Stimulated activated CD4-positive, alpha-beta T cell treated with anti-CD3 and anti-CD28 coated beads, Interleukin-2, amount 100 ng/mL, for 48 hours (primary cell): Measurements from ENCODE around the gene DNAAF6.
A peak's percentile ranks its signal among the peaks of the same experiment; 100 is the strongest.
"Not testable (repeated sequence)": the region's sequence is repeated elsewhere in the genome, so short reads cannot be mapped to it uniquely, and the experiment has no call there.

Source experiments
- DNase-seq, 2 donors: peaks; one replicate each; pipeline ENCODE4 v3.0.0-alpha.2; 2020

DNAAF6 gene

DNA sequence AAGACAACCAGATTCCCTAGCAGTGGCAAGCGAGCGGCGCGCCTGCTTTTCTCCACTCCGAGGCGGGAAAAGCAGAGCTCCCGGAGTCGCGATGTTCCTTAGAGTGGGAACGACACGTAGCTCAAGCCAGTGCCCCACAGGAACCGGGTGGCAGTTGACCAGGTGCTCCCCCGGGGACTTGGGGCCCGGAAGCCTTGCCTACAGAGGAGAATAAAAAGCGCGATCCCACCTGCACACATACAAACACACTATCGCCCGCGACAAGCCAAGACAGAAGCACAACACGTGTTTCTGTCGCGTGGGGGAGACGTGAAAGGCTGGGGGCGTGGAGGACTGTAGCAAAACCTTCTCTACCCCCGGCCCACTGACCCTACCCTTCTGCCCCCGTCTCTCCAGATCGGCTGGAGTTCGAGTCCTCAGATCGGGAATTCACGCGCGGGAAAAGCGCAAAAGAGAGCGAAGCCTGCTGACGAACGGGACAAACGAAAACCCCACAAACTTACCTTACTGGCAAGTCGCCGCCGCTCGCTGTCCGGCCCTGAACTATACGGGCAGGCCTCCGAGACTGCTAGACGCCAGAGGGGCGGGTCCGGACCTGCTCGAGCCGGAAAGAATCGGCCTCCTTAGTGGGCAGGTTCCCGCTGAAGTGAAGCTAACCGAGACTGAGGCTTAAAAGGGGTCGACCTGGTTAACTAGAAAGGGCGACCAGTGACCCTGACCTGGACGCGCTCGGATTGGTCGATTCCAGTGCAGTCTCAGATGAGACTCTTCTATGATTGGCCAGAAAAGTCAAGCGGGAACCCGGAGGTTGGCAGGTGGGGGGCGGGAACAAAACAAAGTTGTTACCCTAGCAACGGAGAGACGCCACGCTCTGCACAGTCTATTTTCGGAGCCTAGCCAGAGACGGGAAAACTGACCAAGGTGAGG lies at the start of gene DNAAF6, which contains the start of gene NUP62CL:
Gene DNAAF6, plus strand, starts transcription at position 842 of the 927 bp plus-strand sequence. CDS start 6,265 bp downstream, outside the sequence.
Gene NUP62CL, minus strand, starts transcription at position 664 of the 927 bp plus-strand sequence. CDS start 31,287 bp downstream, outside the sequence.
- DNase-seq, result peak; percentile 40 to 57

- not testable (repeated sequence) for DNase-seq
These were observed 48.8 kb upstream of the DNAAF6 start for GRCh38 chrX:107157618-107158017.

DNA sequence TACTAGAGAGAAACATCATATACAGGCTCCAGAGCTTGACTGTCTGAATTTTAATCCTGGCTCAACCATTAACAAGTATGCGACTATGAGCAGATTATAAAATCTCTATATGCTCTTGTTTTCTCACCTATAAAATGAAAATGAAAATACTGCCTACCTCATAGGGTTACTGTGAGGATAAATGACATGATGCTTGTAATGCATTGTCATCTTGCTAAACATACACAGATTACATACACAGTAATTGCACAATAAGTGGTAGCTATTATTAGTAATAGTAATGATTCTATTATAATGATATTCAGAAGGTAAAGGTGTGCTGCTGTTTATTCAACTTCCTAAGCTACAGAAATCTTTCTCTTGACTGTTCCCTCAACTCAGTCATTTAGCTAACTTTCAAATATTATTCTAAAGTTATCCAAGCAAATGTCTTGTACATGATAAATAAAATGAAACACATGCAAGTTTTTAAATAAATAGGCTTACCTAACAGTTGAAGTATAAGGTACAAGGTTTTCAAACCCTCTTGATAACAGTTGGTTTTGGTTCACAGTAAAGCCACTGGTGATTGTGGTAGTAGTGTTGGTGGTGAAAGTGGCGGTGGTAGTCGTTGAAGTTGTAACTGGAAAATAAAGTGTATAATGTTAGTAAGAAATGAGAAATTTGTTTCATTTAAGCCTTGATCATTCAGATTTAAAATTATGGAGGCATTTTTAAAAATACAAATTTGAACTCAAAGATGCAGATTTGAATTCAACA lies 39.1 kb upstream of the DNAAF6 start:
- DNase-seq, result no peak

GRCh38 chrX:107168257-107168656 lies 38.2 kb upstream of the DNAAF6 start:
- no peak for DNase-seq

- no peak for DNase-seq
These were observed 37.7 kb upstream of the DNAAF6 start for GRCh38 chrX:107168712-107169111.

- DNase-seq, result no peak
These were observed 34.9 kb upstream of the DNAAF6 start for GRCh38 chrX:107171369-107172102.

DNA sequence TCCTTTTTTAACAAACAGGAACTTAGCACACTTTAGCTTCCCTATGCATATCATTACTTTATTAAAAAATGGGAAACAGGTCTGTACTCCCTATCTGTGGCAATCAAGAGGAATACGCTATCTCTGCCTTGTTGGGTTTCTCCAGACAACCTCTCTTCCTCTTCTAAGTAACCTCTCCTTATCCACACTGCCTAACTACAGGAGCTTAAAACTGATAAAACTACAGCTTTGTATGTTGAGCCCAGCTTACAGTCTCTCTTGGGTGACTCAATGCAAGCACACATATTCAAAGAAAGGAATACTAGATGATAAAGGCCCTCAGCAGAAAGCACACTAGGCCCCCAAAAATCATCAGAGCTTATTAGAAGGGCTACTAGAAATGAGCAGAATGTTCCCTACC lies 9.1 kb upstream of the DNAAF6 start:
- no peak for DNase-seq

GRCh38 chrX:107198074-107198473 lies 8.3 kb upstream of the DNAAF6 start:
- DNase-seq, result not testable (repeated sequence)

GRCh38 chrX:107199491-107199890 lies 6.9 kb upstream of the DNAAF6 start:
- DNase-seq, result no peak

DNA sequence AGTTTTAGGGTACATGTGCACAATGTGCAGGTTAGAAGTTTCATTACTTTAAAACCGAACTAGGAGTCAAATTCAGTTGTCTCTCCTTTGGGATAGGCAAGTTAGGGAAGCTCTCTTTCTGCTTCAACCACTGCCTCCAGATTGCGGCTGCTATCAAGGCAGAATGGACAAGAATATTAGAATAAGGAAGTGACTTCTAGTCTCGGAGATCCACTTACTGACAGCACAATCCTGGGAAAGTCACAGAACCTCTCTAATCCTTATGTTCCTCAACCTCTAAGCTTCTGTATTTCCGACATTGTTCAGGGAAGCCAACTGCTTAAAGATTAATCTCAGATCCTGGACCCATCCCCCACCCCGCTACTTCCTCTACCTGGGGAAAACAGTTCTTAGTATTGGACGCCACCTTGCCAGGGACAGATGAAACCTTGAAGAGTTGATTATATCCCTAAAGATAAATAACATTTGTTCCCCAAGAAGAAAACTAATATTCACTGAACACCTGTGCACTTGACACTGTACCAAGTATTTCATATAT lies 2.3 kb upstream of the DNAAF6 start:
- DNase-seq, result no peak

GRCh38 chrX:107206697-107207065 lies 270 bp downstream of the DNAAF6 start:
- DNase-seq, result no peak

GRCh38 chrX:107207089-107207488 lies 678 bp downstream of the DNAAF6 start:
- DNase-seq, result no peak

DNA sequence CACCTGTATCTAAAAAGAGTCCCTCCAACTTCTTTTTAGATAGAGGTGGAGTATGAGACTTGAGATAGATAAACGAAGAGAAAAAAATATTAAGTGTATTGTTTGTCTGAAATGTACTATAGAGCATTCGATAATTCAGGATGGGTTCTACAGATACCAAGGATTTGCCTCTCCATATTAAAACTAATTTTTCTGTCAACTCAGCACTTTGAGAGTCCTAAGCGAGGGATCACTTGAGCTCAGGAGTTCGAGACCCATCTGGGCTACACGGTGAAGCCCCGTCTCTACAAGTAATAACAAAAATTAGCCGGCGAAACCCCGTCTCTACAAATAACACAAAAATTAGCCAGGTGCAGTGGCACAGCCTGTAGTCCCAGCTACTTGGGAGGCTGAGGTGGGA lies 1.5 kb downstream of the DNAAF6 start:
- DNase-seq, result no peak

- DNase-seq, result no peak
These were observed 7.1 kb downstream of the DNAAF6 start for GRCh38 chrX:107213477-107213876.

- DNase-seq, result no peak
These were observed 20.3 kb downstream of the DNAAF6 start for GRCh38 chrX:107226757-107227156.

- no peak for DNase-seq
These were observed 21.5 kb downstream of the DNAAF6 start for GRCh38 chrX:107227780-107228485.

- DNase-seq, result no peak
These were observed 22.0 kb downstream of the DNAAF6 start for GRCh38 chrX:107228486-107228819.

DNA sequence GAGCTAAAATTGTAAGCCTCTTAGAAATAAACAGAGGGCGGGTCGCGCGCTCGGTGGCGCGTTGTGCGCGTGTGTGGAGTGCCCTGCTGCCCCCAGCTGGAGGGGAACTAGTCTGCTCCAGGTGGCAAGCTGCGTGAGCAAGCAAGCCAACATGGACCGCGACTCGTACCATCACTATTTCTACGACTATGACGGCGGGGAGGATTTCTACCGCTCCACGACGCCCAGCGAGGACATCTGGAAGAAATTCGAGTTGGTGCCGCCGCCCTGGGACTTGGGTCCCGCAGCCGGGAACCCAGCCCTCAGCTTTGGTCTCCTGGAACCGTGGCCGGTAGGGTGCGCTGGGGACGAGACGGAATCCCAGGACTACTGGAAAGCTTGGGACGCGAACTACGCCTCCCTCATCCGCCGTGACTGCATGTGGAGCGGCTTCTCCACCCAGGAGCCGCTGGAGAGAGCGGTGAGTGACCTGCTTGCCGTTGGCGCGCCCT lies 66.1 kb downstream of the DNAAF6 start:
- DNase-seq, result no peak

- DNase-seq, result no peak
These were observed 67.4 kb downstream of the DNAAF6 start for GRCh38 chrX:107273795-107274194.

DNA sequence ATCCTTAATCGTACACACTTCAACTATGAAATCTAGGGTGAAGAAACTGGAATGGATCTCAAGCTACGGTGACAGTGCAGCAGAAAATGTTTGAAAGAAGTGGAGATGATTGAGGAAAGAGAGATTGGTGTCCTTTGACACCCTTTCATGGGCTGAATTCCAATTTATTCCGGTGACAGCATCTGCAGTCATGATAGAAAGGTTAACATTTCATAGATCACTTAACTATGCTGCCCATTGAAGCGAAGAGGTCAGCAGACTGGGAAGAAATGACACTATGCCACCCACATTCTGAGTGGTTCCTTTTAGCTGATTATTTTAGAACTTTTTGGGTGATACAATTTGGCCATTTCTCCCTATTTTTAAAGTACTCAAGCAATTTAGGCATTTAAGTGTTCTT lies 82.3 kb downstream of the DNAAF6 start:
- no peak for DNase-seq

- no peak for DNase-seq
These were observed 83.6 kb downstream of the DNAAF6 start for GRCh38 chrX:107290019-107290418.

DNA sequence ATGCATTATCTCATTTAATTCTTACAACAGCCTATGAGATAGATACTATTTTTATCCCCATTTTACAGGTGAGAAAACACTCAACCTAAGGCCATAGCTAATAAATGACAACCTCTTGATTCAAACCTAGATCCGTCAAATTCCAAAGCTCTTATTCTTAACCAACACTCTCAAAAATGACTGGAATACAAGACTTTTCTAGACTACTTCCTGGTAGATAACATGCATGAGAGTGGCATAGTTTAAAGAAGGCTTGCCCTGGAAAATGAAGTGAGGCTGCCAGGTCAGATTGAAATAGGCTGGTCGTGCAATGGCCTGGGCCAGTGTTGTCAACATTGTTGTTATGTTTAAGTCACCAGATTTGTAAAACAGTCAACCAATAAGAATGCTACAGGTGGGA lies 86.6 kb downstream of the DNAAF6 start:
- DNase-seq, result no peak
